GM13977 (cell line): ENCODE results near the gene EGFL7.
A peak's percentile ranks its signal among the peaks of the same experiment; 100 is the strongest.

Experiments
- DNase-seq: peaks from one replicate; pipeline ENCODE4 v3.0.0; 2012; ENCODE audit warnings: low spot score
- CTCF ChIP-seq: IDR thresholded peaks from 2 replicates; pipeline ENCODE4 v1.5.1; 2012; ENCODE audit warnings: mild to moderate bottlenecking, control low read depth; ENCODE audit not compliant: insufficient read depth; ENCODE audit errors: extremely low read depth, missing control alignments
- in situ Hi-C: fragments of 300-500 bp; cut with MboI; formaldehyde crosslinking; loops from one replicate; pipeline ENCODE4 v1.12.0; 2022; ENCODE audit warnings: low sequenced_read_pairs, low pct_unique_long_range_greater_than_20kb, mixed read lengths, inconsistent platforms; ENCODE audit not compliant: unreplicated experiment

EGFL7 gene

GRCh38 chr9:136616948-136617695 lies 45.6 kb upstream of the EGFL7 start:
- DNase-seq, result peak; percentile 42
- in situ Hi-C loops, result no loop called here
- TF ChIP-seq CTCF, result no peak

- no peak for TF ChIP-seq CTCF
- DNase-seq, result peak; percentile 74
- in situ Hi-C loops, result no loop called here
These were observed 44.8 kb upstream of the EGFL7 start for GRCh38 chr9:136617746-136618579.

- in situ Hi-C loops, result no loop called here
- DNase-seq, result peak; percentile 77
- no peak for TF ChIP-seq CTCF
These were observed 43.9 kb upstream of the EGFL7 start for GRCh38 chr9:136618580-136619547.

- peak; percentile 47 for DNase-seq
- in situ Hi-C loops, result no loop called here
- no peak for TF ChIP-seq CTCF
These were observed 42.8 kb upstream of the EGFL7 start for GRCh38 chr9:136619742-136620440.

- in situ Hi-C loops, result no loop called here
- no peak for DNase-seq
- TF ChIP-seq CTCF, result no peak
These were observed 42.2 kb upstream of the EGFL7 start for GRCh38 chr9:136620441-136621018.
